D721Med (cell line): ENCODE measurements around the gene MAGT1.
"Not testable (repeated sequence)": the region's sequence is repeated elsewhere in the genome, so short reads cannot be mapped to it uniquely, and the experiment has no call there.

Experiments used
- DNase-seq: peaks from one replicate; pipeline ENCODE4 v3.0.0; 2011; ENCODE audit warnings: low spot score; ENCODE audit not compliant: insufficient read length
- FAIRE-seq: peaks from 2 replicates; lab custom pipeline; 2011; peaks lifted over from hg19 to GRCh38; lab: Jason Lieb, UNC
- TF ChIP-seq, protein P1 (sequence below): IDR thresholded peaks from 2 replicates; pipeline ENCODE4 v1.5.1; 2012; ENCODE audit warnings: mild to moderate bottlenecking, control low read depth; ENCODE audit not compliant: insufficient read depth; ENCODE audit errors: missing control alignments

The MAGT1 gene

DNA sequence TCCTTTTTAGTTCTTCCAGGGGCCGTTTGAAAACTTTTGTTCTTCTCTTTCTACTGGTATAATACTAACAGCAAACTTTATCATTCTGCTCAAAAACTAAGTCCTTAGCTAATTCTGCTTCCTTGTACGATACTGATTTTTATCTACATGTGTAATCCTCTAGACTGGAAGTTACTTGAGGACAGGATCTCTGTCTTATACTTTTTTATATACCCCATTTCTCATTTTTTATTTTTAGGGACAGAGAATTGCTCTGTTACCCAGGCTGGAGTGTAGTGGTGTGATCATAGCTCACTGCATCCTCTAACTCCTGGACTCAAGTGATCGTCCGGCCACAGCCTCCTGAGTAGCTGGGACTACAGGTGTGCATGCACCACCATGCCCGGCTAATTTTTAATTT is 6.3 kb upstream of the MAGT1 start:
- DNase-seq, result no peak
- TF ChIP-seq, protein P1, sequence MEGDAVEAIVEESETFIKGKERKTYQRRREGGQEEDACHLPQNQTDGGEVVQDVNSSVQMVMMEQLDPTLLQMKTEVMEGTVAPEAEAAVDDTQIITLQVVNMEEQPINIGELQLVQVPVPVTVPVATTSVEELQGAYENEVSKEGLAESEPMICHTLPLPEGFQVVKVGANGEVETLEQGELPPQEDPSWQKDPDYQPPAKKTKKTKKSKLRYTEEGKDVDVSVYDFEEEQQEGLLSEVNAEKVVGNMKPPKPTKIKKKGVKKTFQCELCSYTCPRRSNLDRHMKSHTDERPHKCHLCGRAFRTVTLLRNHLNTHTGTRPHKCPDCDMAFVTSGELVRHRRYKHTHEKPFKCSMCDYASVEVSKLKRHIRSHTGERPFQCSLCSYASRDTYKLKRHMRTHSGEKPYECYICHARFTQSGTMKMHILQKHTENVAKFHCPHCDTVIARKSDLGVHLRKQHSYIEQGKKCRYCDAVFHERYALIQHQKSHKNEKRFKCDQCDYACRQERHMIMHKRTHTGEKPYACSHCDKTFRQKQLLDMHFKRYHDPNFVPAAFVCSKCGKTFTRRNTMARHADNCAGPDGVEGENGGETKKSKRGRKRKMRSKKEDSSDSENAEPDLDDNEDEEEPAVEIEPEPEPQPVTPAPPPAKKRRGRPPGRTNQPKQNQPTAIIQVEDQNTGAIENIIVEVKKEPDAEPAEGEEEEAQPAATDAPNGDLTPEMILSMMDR, result no peak
- no peak for FAIRE-seq

DNA sequence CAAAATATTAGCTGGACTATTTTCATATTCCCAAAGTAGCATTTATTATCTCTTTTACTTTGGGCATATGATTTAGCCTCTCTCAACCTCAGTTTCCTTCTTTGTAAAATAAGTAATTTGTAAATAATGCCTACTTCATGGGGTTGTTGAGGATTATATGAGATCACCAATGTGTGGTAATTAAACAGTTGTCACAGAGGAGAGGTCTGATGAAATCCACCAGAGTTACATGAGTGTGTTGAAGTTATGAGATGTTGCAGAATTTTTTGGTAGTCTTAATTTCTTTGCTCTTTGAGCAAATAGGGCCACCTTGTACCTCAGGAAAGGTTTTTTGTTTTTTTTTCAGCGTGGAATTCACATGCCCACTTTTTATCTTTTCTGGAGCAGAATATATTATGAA is 5.5 kb upstream of the MAGT1 start:
- DNase-seq, result no peak
- no peak for FAIRE-seq
- TF ChIP-seq, protein P1, result no peak

DNA sequence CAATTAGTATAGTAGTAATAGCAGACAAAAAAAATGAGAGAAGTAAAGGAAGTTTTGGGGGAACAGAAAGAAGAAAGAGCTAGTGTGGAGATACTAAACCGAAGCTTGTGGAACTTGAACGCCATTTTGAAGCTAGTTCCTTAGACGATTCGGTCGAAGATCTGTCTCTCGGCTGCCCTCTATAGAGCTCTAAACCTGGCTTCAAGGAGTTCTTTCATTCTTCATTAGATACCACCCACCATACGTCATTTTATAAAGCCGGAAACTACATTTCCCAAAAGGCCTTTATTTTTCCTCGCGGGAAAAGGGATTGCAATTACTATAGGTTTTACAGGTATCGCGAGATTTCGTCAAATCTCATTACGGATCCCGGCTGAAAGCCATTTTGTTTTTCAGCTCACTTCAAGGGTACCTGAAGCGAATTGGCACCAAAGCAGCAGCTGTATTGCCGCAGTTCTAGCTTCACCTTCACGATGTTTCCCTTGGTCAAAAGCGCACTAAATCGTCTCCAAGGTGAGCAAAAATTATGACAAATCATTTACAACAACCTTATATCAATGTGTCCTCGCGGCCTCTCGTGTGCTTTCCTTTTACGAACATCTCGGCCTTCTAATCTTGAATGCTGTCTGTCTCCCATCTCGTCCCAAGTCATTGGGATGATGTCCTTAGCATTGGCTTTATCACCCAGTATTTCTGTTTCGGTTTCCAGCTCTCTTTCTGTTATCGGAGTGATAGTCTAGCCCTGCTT is 4.0 kb upstream of the MAGT1 start, which contains the start of gene COX7B:
COX7B (plus strand) TSS at position 388 of the 748 bp plus-strand sequence; CDS start at position 474, 86 bp downstream.
- peak; percentile 69 for DNase-seq
- TF ChIP-seq, protein P1, result peak; percentile 45
- peak; percentile 41 for FAIRE-seq

DNA sequence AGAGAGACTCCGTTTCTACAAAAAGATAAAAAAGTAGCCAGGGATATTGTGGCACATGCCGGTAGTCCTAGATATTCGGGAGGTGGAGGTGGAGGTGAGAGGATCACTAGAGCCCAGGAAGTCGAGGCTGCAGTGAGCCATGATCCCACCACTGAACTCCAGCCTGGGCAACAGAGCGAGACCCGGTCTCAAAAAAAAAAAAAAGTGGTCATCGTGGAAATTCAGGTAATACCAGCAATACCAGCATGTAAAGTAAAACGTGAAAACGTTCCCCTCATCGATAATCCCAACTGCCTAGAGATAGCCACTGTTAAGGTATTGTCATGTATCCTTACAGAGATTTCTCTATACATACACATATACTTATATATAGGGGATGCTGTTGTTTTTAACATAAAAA is 1.5 kb downstream of the MAGT1 start:
- DNase-seq (no peak), FAIRE-seq (no peak)
- TF ChIP-seq, protein P1, result no peak

DNA sequence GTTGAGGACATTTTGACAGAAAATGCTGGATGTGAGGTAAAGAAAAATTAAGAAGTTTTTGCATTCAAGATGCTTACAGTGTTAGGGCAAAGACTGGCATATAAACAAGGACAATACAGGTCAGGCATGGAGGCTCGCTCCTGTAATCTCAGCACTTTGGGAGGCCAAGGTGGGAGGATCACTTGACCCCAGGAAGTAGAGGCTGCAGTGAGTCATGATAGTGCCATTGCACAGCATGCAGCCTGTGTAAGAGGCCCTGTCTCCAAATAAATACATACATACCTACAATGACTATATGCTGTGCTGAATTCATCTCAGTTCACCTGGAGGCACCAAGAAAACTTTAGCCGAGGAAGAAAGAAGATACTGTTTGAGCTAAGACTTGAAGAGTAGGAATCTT is 2.3 kb downstream of the MAGT1 start:
- no peak for DNase-seq
- TF ChIP-seq, protein P1, result no peak
- no peak for FAIRE-seq

- not testable (repeated sequence) for FAIRE-seq, DNase-seq
Measured at GRCh38 chrX:77881418-77881817, 13.8 kb downstream of the MAGT1 start.

- TF ChIP-seq, protein P1, result no peak
- no peak for FAIRE-seq
- no peak for DNase-seq
Measured at GRCh38 chrX:77875372-77875771, 19.9 kb downstream of the MAGT1 start.

GRCh38 chrX:77831544-77831943 is 63.7 kb downstream of the MAGT1 start:
- not testable (repeated sequence) for FAIRE-seq, DNase-seq

DNA sequence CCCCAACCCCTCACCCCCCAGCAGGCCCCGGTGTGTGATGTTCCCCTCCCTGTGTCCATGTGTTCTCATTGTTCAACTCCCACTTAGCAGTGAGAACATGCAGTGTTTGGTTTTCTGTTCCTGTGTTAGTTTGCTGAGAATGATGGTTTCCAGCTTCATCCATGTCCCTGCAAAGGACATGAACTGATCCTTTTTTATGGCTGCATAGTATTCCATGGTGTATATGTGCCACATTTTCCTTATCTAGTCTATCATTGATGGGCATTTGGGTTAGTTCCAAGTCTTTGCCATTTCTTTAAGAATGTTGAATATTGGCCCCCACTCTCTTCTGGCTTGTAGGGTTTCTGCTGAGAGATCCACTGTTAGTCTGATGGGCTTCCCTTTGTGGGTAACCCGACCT is 73.2 kb downstream of the MAGT1 start:
- FAIRE-seq, DNase-seq: not testable (repeated sequence)
